ENCODE data around the gene MON1B. TPM values are rescaled to one million over a fixed set of nuclear protein-coding genes. Genes with fewer than 3 reads are reported as not detected.

The MON1B gene
- total and polyA plus RNA-seq, 2 donors (not counting 3 experiments of a cell fraction or from before 2014, with no cell fraction given), result 35.8 to 57.0 TPM

- FAIRE-seq (no peak), DNase-seq (ENCODE audit: low read depth, low spot score) (no peak)
- TF ChIP-seq POLR2A (IDR thresholded peaks at IDR 0.05; ENCODE audit: low read depth, low read length), result no peak
- no peak for TF ChIP-seq EZH2 (IDR thresholded peaks at IDR 0.05; ENCODE audit: borderline replicate concordance, low read depth, low read length, severe bottlenecking)
- TF ChIP-seq MAX (IDR thresholded peaks at IDR 0.05; ENCODE audit: insufficient read depth, insufficient read length), result no peak
- TF ChIP-seq MYC (IDR thresholded peaks at IDR 0.05; ENCODE audit: low read depth, low read length), result no peak
- no peak for TF ChIP-seq JUN (IDR thresholded peaks at IDR 0.05; ENCODE audit: borderline replicate concordance, insufficient read depth, insufficient read length, low read depth)
- no peak for TF ChIP-seq GATA2 (IDR thresholded peaks at IDR 0.05; ENCODE audit: insufficient read depth, insufficient read length, low read depth, low read length)
- no peak for TF ChIP-seq CTCF (IDR thresholded peaks at IDR 0.05; ENCODE audit: extremely low read depth in 1 of 2, insufficient read depth in 1 of 2, low read depth in 1 of 2, low read length in 2 of 2)
- no peaks in the 10 kb centered on the region for H3K4me1 ChIP-seq (ENCODE audit: control insufficient read depth, extremely low read depth, insufficient read depth, low read length)
- no peaks in the 10 kb centered on the region for H3K79me2 ChIP-seq (ENCODE audit: control insufficient read depth, insufficient read depth, low read length)
- no peaks in the 10 kb centered on the region for H3K9me1 ChIP-seq (replicated peaks; ENCODE audit: control insufficient read depth, extremely low read depth, insufficient read depth, low read length)
- no peaks in the 10 kb centered on the region for H3K27me3 ChIP-seq (ENCODE audit: control insufficient read depth in 2 of 2, insufficient read depth in 2 of 2, low read length in 2 of 2)
- intact Hi-C loops (cut with micrococcal nuclease), result no loop called here
- no peak overlapping the region for H3K4me2 ChIP-seq (ENCODE audit: insufficient read depth, low read length)
- ChIA-PET CTCF (no interaction called here), POLR2A (no interaction called here)
- no peaks in the 10 kb centered on the region for H3K9me3 ChIP-seq (replicated peaks; ENCODE audit: control insufficient read depth, insufficient read depth, low read length)
- H3K27ac ChIP-seq (ENCODE audit: insufficient read depth, low read depth, low read length), result no peak overlapping the region
- no peak overlapping the region for H3K9ac ChIP-seq (replicated peaks; ENCODE audit: extremely low read depth, insufficient read depth, low read length)
- H2AFZ ChIP-seq (ENCODE audit: low read depth, low read length), result no peak overlapping the region
- no peaks in the 10 kb centered on the region for H3K36me3 ChIP-seq (ENCODE audit: control insufficient read depth in 2 of 2, extremely low read depth in 1 of 2, insufficient read depth in 2 of 2, low read length in 2 of 2)
- BruUV-seq (replicated peaks), result no TSS peak
- H3K4me3 ChIP-seq (replicated peaks in 1 of 3; ENCODE audit: insufficient read depth in 1 of 3, low read depth in 1 of 3, low read length in 3 of 3), result no peak overlapping the region
- no peaks in the 10 kb centered on the region for H4K20me1 ChIP-seq (replicated peaks; ENCODE audit: control insufficient read depth, extremely low read depth, insufficient read depth, low read length)
- dilution Hi-C loops (cut with MboI; ENCODE audit: extremely low pct_ligation_motif_present, low sequenced_read_pairs), result no loop called here
These were observed 42.9 kb upstream of the MON1B start for GRCh38 chr16:77148121-77148520.
